GM10266 (cell line): Measurements from ENCODE around the gene TTLL8.

ENCODE experiments used
- DNase-seq: peaks from one replicate; pipeline ENCODE4 v3.0.0; 2012; ENCODE audit errors: extremely low spot score
- TF ChIP-seq, protein P1 (sequence below): IDR thresholded peaks from 2 replicates; pipeline ENCODE4 v1.5.1; 2012; ENCODE audit warnings: mild to moderate bottlenecking, low read depth; ENCODE audit not compliant: control insufficient read depth, insufficient read depth; ENCODE audit errors: missing control alignments

The TTLL8 gene

DNA sequence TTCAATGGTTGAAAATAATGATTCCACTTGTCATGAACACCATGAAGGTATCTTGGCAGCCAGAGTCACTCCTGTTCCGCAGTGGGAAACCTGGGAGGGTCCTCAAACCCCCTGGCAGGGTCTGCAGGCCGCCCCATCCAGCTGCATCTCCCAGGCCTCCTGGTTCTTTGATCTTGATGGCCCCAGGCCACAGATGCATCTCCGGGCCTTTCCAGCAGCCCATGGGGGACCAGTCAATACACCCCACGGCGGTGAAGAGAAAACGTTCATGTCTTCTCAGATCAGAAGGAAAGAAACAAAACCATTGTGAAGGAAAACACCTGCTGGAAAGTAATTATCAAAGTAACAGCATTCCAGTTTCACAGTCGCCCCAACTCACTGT is 1.8 kb upstream of the TTLL8 start:
- TF ChIP-seq, protein P1, sequence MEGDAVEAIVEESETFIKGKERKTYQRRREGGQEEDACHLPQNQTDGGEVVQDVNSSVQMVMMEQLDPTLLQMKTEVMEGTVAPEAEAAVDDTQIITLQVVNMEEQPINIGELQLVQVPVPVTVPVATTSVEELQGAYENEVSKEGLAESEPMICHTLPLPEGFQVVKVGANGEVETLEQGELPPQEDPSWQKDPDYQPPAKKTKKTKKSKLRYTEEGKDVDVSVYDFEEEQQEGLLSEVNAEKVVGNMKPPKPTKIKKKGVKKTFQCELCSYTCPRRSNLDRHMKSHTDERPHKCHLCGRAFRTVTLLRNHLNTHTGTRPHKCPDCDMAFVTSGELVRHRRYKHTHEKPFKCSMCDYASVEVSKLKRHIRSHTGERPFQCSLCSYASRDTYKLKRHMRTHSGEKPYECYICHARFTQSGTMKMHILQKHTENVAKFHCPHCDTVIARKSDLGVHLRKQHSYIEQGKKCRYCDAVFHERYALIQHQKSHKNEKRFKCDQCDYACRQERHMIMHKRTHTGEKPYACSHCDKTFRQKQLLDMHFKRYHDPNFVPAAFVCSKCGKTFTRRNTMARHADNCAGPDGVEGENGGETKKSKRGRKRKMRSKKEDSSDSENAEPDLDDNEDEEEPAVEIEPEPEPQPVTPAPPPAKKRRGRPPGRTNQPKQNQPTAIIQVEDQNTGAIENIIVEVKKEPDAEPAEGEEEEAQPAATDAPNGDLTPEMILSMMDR: no peak
- no peak for DNase-seq

DNA sequence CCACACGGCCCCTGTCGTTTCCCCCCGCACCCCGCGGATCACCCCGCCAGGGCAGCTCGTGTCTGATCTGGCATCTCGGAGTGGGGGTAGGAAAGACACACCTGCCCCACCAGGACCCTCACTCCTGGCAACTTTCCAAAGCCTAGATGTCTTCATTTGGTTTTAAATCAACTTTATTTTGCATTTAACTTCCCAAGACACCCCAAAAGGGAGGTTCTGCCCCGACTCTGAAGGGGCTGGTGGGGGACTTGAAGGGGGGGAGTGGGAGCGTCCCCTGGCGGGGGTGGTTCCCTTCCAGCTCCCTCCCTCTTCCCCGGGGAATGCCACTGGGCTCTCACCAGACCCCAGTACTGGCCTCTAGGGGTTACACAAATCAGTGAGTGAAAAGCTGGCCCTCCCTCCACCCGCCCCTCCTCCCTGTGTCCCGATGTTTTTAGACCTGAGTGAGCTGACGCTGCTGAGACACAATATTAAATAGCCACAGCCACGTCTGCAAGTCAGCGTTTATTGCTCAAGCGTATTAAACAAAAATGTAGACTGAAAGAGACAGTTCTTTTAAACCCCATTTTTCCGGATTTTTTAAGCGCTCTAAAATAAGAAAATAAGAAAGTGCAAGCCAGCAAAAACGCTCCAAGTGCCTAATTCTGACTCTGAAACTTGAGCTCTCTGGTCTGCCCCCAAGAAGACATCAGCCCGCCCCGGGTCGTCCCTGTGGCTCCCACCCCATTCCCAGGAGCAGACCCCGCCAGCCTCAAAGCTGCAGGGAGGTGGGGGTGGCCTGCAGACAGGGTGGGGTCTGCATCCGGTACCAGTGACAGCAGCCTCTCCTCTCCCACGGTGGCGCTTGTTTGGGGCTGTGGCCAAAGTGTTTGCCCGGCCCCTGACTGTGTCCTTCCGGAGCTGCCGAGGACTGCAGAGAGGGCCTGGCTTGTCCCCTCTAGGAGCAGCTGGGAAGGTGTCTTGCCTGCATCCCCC is 1.1 kb upstream of the TTLL8 start:
- DNase-seq: no peak
- TF ChIP-seq, protein P1: no peak

DNA sequence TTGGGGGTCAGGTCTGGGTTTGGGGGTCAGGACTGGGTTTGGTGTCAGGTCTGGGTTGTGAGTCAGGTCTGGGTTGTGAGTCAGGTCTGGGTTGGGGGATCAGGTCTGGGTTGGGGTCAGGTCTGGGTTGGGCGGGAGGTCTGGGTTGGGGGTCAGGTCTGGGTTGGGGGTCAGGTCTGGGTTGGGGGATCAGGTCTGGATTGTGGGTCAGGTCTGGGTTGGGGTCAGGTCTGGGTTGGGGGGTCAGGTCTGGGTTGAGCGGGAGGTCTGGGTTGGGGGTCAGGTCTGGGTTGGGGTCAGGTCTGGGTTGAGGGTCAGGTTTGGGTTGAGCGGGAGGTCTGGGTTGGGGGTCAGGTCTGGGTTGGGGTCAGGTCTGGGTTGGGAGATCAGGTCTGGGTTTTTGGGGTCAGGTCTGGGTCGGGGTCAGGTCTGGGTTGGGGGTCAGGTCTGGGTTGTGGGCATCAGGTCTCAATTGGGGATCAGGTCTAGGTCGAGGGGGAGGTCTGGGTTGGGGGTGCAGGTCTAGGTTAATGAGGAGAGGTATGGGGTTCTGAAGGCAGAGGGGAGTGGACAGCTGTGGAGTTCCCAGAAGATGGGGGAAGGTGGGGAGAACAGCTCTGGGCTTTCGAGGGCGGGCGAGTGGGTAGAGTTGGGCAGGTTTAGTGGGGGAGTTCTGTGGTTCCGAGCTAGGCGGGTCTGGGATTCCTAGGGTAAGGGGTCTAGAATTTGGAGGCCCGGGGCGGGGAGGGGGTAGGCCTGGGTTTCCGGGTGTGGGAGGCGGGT is 629 bp downstream of the TTLL8 start:
- TF ChIP-seq, protein P1: no peak
- no peak for DNase-seq

DNA sequence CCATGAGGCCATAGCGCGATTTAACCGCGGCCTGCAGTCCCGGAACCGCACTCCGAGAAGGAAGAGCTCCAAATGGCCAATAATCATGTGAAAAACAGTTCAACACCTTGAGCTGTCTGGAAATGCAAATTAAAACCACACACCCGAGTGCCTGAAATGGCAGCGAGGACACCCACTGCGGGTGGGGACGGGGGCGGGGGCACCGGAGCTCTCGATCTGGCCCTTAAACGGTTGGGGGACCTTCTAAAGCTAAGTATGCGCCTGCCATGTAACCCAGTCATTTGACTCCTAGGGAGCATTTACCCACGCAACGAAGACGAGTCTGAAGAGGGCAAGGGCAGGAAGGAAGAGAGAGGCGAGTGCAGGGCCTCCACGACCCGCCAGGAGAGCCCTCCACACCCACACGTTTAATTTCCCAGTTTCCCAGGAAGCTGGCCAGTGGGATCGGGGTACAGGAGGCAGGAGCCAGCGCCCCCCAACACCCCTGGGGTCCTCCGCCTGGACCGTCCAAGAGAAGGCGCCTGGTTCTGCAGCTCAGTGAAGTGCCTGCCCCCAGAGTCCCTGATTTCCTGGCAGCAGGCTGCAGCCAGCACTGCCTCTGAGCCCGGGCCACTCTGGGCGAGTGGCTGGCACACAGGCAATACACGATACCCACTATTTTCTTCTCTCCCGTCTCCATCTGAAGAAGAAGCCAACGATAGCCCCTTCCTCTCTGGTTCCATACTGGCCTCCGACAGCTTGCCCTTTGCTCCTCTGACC is 1.7 kb downstream of the TTLL8 start:
- no peak for DNase-seq
- TF ChIP-seq, protein P1: no peak

DNA sequence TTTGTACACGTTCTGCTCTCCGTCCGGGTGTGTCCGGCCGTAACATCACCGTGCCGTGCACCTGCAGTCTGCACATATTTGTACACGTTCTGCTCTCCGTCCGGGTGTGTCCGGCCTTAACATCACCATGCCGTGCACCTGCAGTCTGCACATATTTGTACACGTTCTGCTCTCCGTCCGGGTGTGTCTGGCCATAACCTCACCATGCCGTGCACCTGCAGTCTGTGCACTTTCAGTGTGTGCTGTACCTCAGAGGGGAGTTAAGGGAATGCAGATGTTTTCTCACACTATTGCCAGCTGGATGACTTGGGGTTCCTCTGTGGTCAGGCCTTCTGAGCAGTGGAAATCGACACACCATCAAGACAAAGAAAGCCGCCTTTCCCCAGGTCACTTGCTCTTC is 4.2 kb downstream of the TTLL8 start:
- TF ChIP-seq, protein P1: no peak
- no peak for DNase-seq

DNA sequence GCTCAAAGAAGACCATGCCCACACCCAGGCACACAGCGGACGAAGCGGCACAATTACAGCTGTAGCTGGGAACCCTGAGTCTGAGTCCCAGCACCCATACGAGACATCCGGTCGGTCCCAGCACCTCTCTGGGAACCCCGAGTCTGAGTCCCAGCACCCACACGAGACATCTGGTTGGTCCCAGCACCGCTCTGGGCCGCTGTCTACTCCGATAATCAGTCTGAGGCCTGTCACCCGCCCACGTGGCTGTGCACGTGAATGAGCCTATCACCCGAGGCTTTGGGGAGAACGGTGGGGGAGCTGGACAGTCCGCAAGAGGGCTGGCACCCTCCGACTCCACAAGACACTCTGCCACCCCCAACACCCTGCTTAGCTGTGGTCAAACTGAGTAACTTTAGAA is 6.2 kb downstream of the TTLL8 start:
- TF ChIP-seq, protein P1: no peak
- DNase-seq: no peak
